ENCODE results near the gene DTX4.

GRCh38 chr11:59201353-59201752 lies 29.4 kb downstream of the DTX4 start:
- TF ChIP-seq POLR2AphosphoS5 (IDR thresholded peaks at IDR 0.05; ENCODE audit: low read depth, low read length): no peak
- TF ChIP-seq, protein P1, sequence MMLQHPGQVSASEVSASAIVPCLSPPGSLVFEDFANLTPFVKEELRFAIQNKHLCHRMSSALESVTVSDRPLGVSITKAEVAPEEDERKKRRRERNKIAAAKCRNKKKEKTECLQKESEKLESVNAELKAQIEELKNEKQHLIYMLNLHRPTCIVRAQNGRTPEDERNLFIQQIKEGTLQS (IDR thresholded peaks at IDR 0.05): no peak
- no peak for TF ChIP-seq POLR2A (IDR thresholded peaks at IDR 0.05; ENCODE audit: borderline replicate concordance, extremely low read depth, insufficient read depth, insufficient read length)
- no peak for TF ChIP-seq TCF7L2 (IDR thresholded peaks at IDR 0.05; ENCODE audit: borderline replicate concordance, extremely low read depth, insufficient read depth, insufficient read length)
- TF ChIP-seq CTCF (IDR thresholded peaks at IDR 0.05 in 2 of 3, conservative IDR thresholded peaks at IDR 0.05 in 1 of 3; ENCODE audit: borderline replicate concordance in 1 of 3, insufficient read depth in 1 of 3, low read depth in 2 of 3, low read length in 2 of 3): peak; percentile 21 to 52 (median 51); a peak in 4 of 6 replicates

Data from HCT116 (cell line).